Stimulated activated CD8-positive, alpha-beta memory T cell treated with anti-CD3 and anti-CD28 coated beads, Interleukin-15, amount 100 ng/mL, for 48 hours (primary cell): ENCODE data around the gene RFX1.
A peak's percentile ranks its signal among the peaks of the same experiment; 100 is the strongest.

Experiments used
- DNase-seq, 2 donors: peaks; one replicate each; pipeline ENCODE4 v3.0.0-alpha.2; 2020; ENCODE audit warnings: low read depth in 2 of 2

The RFX1 gene

DNA sequence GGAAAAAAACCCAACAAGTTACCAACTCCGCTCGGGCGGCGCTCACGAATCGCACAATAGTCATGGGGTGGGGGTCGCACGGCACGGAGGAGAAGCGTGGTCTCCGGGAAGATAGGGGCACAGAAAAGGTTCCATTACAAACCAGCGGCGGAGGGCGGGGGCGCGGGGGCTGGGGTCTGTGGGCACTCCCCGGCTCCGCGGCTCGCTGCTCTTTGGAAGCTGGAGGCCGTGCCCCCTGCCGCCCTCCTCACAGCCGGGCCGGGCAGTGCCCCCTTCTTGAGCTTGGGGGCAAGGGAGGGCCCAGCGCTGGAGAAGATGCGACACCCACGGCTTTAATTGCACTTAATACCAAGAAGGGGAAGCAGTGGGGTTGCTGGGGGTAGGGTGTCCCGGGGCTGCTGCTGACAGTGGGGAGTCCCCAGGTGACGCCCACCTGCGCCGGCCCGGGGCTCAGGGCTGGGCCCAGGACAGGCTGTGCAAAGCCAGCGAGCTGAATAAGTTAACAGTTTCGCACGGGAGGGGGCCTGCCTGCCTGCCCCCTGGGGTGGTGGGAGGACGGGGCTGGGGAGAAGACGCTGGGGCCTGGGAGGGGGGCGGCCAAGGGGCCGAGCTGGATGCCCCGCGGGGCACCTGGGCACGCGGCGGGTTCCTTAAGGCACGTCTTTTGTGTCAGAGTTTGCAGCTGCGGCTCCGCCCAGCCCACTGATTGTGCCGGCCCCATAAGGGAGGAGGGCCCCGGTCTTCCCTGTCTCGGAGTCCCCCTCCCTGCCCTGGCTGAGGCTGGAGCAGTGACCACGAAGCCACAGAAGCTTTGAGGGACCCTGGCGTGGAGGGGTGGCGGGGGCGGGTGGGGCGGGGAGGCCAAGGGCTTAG is 44.1 kb downstream of the RFX1 start:
- no peak for DNase-seq

DNA sequence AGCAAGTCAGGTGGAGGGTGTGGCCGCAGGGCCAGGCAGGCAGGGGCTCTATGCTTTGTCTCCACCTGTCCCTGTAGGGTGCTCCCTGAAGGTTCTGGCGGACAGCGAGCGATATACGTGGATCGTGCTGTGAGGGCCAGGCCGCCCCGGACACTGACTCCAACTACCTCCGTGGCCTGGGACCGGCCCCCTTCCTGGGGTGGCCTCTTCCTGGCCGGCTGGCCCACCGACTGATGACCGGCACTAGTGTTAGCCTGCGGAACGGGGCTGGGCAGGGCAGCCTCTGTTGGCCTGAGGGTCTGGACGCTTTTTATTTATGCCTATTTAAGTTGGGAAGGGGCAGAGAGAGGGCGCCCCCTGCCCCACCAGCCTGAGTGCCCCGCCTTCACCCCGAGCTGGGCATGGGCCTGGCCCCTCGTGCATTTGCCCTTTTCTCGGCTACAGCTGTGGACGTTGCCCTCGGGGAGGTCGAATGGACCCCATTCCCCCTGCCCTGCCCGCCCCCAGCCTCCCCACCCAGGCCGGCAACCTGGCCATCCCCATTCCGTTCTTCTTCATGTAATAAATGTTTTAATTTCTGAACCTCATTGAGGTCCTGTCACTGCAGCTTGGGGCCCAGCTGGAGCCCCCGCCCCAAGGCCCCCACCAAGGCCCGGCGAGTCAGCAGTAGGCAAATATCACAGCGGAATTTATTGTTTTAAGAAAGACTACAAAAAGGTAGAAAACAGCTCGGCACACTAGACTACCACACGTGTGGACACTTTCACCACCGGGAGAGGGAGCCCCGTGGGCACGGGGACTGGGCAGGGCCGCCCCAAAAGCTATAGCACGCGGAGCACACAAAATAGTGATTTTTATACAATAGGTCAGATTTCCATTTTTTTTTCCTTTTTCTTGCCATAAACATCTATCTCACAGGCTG is 45.0 kb downstream of the RFX1 start:
- DNase-seq, result no peak

DNA sequence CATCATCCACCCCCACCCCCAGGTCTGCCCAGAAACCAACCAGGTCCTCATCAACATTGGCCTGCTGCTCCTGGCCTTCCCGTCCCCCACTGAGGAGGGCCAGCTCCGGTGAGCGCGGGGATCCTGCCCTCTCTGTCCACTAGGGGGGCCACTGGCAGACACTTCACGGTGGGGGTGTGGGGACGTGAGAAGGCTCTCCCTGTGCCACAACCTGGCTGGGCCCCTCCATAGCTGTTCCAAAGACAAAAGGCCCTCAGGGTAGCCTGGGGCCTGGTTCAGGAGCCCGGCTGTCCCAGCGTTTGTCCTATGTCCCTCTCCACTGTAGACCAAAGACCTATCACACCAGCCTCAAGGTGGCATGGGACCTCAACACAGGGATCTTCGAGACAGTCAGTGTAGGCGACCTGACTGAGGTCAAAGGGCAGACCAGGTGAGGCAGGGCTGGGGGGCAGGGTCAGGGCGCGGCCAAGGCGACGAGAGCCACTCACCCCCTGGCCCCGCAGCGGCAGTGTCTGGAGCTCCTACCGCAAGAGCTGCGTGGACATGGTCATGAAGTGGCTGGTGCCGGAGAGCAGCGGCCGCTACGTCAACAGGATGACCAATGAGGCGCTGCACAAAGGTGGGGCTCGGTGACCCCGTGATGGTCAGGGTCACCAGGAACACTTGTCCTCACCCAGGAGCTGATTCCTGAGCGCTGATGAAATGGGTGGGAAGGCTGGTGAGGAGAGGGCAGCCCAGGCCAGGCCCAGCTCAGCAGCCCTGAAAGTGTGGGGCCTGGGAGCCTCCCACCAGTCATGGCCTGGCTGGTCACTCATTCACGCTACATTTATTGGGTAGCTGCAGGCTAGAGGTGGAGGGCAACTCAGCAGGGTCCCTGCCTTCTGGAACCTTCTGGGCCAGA is 45.9 kb downstream of the RFX1 start:
- DNase-seq, result no peak

DNA sequence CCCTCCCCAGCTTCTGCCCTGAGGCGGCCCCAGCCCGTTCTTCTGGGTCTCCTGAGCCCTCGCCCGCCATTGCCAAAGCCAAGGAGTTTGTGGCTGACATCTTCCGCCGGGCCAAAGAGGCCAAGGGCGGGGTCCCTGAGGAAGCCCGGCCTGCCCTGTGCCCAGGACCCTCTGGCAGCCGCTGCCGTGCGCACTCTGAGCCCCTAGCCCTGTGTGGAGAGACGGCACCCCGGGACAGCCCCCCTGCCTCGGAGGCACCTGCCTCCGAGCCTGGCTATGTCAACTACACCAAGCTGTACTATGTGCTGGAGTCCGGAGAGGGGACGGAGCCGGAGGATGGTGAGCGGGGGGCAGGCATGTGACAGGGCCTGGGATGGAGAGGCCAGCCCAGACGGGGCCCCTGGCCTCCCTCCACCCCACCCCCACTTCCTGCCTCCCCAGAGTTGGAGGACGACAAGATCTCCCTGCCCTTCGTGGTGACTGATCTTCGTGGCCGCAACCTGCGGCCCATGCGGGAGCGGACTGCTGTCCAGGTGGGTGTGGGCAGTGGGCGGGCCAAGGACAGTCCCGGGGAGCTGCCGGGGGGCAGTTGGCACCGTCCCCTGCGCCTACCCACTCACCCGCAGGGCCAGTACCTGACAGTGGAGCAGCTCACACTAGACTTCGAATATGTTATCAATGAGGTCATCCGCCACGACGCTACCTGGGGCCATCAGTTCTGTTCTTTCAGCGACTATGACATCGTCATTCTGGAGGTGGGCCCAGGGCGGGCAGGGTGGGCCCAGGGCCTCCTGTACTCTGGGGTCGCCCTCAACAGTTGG is 46.8 kb downstream of the RFX1 start:
- no peak for DNase-seq

DNA sequence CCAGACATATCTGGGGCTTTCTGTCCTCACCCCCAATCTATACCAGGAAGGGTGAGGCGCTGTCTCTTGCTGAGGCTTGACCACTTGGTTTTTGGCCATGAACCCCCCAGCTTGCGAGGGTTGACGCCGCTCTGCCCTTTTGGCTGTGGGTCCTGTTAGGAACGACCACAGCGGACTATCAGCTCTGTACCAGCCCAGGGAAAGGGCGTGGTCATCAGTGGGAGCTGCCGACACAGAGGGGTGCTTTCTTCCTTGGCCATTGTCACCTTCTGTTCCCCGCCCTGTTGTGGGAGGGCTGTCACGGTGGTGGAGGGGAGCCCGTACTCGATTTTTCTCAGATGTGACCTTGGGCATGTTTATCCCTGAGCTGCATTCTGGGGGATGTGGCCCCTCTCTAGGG is 48.1 kb downstream of the RFX1 start:
- DNase-seq, result no peak

DNA sequence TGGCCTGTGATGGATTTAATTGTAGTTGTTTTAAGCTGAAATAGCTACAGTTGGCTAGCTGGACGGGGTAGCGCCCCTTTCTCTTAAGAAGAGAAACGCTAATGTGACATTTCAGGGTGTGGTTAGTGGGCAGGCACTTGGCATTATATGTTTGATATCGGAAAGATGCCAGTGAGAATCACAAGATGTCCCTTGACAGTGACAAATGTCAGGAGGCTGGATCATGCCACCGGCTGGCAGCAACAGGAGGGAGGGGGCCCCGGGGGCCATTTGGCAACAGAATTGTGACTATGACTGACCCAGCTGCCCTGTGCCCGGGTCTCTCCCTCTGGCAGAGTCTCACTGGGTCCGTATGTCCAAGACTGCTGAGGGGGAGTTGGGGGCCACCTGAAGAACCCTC is 49.1 kb downstream of the RFX1 start:
- no peak for DNase-seq

DNA sequence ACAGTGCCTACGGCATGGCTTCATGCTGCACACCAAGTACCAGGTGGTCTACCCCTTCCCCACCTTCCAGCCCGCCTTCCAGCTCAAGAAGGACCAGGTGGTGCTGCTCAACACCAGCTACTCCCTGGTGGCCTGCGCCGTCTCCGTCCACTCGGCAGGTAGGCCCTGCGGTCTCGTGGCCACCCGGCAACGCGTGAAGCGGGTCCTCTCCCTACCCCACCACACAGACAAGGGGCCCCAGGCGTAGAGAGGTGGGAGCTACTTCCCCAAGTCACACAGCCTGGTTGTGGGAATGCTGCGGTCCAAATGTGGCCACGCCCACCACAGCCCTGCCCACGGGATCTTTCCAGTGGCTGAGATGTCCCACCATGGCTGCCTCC is 49.8 kb downstream of the RFX1 start:
- DNase-seq, result no peak

DNA sequence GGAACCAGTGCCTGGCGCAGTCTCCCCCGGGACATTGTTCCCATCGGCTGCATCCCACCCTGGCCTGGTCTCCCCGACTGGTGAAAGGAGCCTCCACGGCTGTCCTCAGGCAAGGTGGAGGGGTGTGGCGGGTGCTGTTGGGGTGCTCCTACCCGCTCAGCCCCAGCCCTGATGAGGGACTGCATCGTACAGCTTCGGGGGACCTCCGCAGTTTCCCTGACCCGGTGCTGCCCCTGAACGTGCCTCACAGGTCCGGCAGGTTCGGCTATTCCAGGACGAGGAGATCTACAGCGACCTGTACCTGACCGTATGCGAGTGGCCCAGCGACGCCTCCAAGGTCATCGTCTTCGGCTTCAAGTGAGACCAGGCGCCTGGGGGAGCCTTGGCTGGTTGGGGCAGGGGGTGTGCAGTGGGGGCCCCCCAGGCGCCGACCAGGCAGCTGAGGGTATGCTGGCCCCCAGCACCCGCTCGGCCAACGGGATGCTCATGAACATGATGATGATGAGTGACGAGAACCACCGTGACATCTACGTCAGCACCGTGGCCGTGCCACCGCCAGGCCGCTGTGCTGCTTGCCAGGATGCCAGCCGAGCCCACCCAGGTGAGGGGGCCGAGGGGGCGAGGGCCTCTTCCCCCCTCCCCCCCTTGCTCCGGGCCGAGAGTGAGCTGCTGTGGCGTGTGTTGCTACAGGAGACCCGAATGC is 50.3 kb downstream of the RFX1 start:
- no peak for DNase-seq

DNA sequence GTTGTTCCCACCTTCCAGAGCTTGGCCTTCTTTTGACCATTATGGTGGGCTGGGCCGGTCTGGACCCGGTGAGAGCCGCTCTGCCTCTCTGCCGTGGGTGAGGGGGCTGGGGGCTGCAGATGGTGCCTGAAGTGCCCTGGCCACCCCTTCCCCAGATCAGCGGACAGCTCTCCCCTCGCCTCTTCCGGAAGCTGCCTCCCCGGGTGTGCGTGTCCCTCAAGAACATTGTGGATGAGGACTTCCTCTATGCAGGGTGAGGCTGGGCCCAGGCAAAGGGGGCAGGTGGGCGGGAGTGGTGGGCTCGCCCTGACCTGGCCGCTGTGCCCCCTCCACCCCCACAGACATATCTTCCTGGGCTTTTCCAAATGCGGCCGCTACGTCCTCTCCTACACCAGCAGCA is 51.9 kb downstream of the RFX1 start:
- no peak for DNase-seq

DNA sequence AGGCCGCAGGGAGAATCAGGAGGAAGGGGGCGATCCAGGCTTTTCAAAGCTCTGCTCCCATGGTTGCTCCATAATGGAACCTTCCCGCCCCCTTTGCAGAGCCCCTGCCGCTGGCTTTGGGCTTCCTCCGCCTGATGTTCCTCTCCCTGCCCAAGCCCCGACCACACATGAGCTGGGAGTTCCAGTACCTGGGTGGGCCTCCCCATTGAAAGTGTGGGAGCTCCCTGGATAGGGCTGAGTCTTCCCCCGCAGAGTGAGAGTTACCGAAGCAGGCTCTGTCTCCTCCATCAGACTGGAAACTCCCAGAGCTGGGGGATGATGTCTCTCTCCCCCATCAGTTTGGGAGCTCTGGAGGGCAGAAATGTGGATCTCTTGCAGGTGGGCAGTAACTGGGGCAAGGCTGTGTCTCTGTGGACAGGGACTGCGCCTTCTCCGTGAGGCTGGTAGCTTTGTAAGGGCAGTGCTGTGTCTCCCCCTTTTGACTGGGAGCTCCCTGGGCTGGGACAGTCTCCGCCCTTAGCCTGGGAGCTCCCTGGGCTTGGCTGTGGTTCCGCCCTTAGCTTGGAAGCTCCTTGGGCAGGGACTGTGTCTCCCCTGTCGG is 53.1 kb downstream of the RFX1 start:
- DNase-seq, result no peak

DNA sequence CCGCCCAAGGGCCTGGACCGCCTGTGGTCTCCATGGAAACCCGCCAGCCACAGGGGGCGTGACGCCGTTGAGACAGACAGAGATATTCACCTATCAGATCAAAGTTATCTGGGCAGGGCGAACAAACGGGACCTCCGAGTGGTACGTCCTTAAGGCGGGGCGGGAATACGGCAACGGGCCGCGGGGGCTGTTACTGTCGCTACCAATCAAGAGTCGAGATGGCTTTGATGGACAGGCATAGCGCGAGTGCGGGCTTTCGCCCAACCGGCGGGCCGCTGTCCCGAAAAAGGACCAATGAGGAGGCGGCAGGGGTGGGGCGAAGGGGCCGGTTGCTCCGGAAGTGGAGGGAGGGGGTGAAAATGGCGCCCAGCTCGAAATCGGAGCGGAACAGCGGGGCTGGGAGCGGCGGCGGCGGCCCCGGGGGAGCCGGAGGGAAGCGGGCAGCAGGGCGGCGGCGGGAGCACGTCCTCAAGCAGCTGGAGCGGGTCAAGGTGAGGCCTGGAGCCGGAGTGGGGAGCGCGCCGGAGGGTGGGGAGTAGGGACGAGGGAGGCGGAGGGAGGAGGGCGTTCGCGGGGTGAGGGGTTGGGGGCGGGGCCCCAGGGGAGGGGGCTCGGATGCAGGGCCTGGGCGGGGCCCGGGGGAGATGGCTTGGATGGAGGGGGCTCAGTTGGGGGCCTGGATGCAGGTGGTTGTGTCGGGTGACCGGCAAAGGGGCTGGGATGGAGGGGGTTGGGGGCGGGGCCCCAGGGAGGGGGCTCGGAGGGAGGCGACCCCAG is 53.8 kb downstream of the RFX1 start, which contains the start of gene DCAF15:
Gene DCAF15 (plus strand): TSS at position 356 of the 777 bp plus-strand sequence. CDS start 4 bp downstream, at position 360.
- DNase-seq, result peak; percentile 98 to 99

DNA sequence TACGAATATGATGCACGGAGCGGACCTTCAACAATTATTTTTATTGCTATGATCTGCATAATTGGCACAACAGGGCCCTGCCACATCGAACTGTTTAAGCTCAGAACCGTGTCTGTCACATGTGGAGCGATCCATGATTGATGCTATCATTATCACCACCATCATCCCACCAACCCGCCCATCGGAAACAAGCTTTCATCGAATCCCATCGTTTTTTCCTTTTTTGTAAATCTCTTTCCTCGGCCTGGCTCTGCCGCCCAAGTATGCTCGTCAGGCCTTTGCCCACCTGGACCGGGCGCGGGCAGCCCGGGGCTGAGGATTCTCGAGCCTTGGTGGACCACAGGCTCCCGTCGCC is 54.3 kb downstream of the RFX1 start:
- DNase-seq, result no peak

DNA sequence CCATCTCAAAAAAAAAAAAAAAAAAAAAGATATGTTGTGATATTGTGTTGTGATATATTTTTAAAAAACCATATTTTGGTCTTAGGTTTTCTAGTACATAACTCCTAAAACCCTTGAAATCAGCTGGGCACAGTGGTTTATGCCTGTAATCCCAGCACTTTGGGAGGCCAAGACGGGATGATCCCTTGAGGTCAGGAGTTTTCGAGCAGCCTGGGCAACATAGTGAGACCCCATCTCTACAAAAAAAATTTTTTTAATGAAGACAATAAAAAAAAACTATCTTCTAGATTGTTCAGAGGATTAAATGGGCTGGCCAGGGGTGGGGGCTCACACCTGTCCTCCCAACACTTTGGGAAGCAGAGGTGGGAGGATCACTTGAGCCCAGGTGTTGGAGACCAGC is 55.1 kb downstream of the RFX1 start:
- DNase-seq, result no peak

DNA sequence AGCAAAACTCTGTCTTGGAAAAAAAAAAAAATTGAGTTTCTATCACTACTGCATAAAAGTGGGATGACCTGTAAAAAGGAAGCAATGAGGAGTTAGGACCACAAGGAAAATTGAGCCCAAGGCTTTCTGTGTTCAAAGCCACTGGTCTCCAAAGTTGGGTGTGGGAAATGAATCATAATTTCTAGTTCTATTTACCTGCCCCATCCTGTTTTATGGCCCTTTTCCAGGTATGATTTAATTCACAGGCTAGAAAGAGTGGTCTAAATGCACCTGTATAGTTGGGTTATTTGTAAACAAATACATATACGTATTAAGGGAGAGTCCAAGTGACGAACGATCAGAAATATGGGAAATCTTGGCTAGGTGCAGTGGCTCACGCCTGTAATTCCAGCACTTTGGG is 59.7 kb downstream of the RFX1 start:
- no peak for DNase-seq

DNA sequence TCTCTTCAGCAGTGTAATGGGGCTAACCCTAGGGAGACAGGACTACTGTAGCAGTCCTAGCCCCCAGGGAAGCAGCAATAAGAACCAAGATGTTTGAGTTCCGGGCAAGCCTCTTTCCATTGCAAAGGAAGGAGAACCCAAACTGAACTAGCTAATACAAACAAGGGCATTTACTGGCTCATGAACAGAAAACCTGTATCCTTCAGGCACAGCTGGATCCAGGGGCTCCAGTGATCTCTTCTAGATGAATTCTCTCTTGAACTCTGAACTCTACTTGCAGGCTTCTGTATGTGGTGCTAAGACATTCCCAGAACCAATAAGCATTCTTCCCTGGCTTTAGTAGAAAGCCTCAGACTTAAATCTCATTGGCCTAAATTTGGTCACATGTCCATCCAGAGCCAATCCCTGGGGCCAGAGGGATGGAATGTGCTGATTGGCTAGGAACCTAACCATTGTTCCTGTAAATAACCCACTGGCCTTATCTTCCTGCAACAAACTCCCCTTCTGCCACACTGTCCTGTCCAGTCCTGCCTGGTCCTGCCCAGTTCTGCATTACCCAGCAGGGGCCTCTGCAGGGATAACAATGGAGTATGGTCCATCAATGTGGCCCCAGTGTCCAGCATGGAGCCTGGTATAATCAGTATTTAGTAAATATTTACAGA is 64.0 kb downstream of the RFX1 start:
- DNase-seq, result no peak

DNA sequence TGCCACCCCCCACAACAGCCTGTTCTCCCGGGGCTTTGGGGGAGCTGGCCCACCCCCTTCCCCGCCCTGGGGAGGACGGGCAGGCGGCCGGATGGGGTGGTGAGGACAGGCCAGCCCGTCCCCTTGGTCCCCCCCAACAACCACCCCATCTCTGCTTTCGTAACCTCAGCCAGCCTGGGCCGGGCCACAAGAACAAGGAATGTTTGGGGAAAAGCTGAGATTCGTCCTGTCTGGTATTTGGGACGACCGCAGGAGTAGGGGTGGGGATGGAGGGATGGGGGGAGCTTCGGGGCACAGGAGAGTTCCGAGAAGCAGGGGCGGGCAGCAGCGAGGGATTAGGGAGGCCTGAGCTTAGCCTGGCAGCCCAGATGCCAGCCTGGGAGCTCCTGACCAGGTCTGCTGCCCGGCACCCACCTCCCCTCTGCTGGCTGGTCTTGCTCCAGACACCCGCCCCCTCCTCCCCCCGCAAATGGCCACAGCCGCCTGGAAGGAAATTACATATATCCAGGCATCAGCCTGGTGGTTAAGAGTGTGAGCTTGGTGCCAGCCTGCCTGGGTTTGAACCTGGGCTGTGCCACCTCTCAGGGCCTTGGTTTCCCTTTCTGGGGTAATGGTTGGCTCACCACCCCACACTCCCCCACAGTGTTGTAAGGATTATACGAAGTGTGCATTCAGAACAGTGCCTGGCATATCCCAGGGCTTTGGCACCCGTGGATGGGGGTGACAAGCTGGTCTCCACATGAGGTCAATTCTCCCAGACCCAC is 67.6 kb downstream of the RFX1 start, which contains the start of gene PODNL1:
Gene PODNL1 (minus strand): TSS at position 117 of the 764 bp plus-strand sequence. CDS start 236 bp downstream, outside the sequence.
- DNase-seq, result no peak

DNA sequence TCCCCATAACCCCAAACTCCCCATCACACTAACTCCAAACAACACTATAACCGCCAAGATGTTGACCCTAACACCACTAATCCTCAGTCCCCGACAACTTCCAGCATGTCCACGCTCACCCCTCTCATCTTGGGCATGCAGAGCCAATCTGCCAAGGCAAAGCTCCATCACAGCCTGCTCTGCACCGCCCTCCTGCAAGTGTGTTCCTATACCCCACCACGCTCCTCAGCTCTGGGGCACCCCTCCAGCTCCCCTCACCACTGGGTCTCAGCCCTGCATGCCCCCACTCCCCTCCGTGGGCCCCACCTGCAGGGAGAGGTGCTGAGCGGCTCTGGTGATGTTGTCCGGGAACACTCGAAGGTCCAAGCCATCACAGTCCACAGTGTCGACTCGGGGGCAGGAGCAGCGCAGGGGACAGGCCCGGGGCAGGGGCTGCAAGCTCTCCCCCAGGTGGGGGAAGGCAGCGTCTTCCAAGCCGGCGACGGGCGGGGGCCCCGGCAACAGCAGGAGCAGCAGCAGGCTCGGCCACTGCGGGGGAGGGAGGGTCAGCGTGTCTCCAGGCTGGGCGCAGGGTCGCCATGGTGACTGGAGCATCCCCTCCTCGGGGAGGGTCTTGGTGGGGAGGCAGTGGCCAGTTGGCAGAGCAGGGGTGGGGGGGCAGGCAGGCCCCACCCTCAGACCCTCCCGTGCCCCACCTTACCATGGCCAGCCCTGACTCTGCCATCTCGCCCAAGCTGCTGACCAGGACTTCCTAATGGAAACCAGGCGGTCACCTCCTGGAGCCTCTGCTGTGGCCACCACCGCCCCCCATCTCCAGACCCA is 68.4 kb downstream of the RFX1 start:
- no peak for DNase-seq
